ENCODE results near the gene POLR2C. TPM values are rescaled to one million over a fixed set of nuclear protein-coding genes. Genes with fewer than 3 reads are reported as not detected.

POLR2C gene
- total and polyA plus RNA-seq, 2 experiments from 2014 or later, result 37.6 to 123 TPM

DNA sequence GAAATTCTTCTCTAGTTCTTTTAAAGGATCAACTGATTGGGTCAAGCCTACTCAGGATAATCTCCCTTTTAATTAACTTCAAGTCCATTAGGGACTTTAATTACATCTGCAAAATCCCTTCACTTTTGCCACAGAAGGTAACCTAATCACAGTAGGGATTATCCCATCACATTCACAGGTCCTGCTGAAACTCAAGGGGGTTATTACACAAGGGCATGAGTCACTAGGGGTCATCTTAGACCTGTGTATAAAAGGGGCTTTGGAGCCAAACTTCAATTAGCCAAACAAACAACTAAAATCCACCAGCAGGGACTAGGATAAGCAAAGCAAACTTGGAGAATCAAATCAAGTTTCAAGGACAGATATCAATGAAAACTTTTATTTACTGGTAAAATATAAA lies 34.7 kb upstream of the POLR2C start (continued):
- TF ChIP-seq REST (IDR thresholded peaks at IDR 0.05; ENCODE audit: unreplicated experiment) (no peak), STAT1 (IDR thresholded peaks at IDR 0.05; ENCODE audit: unreplicated experiment) (no peak), JUNB (IDR thresholded peaks at IDR 0.05; ENCODE audit: unreplicated experiment) (no peak)

- peaks cover 2% of the 10 kb centered on the region for H3K27me3 Mint-ChIP-seq (ENCODE audit: insufficient read depth, low read depth, poor library complexity)
- no peak overlapping the region for H3K27ac ChIP-seq (ENCODE audit: low read depth)
- H3K4me1 Mint-ChIP-seq, result no peaks in the 10 kb centered on the region
- no peaks in the 10 kb centered on the region for H3K9me2 ChIP-seq (ENCODE audit: insufficient read depth)
- ATAC-seq (no peak), DNase-seq (ENCODE audit: low spot score) (no peak)
- H3K36me3 Mint-ChIP-seq (ENCODE audit: low read depth), result peaks cover 75% of the 10 kb centered on the region
- no peaks in the 10 kb centered on the region for H3K27me3 ChIP-seq (ENCODE audit: insufficient read depth)
- H3K27ac Mint-ChIP-seq, result no peak overlapping the region
- no peaks in the 10 kb centered on the region for H3F3A ChIP-seq (replicated peaks; ENCODE audit: low read depth)
- H2AFZ ChIP-seq, result no peak overlapping the region
- H3K4me1 ChIP-seq (ENCODE audit: insufficient read depth), result no peaks in the 10 kb centered on the region
- H3K4me3 Mint-ChIP-seq, result no peak overlapping the region
- no peak overlapping the region for H3K4me2 ChIP-seq
- no peaks in the 10 kb centered on the region for H3K79me2 ChIP-seq (replicated peaks; ENCODE audit: insufficient read depth)
- H4K20me1 ChIP-seq (replicated peaks; ENCODE audit: insufficient read depth), result 0 out of 2 replicates have a peak, but pooled peaks cover 5% of the 10 kb centered on the region
- peaks cover 68% of the 10 kb centered on the region for H3K36me3 ChIP-seq (ENCODE audit: insufficient read depth)
- no peaks in the 10 kb centered on the region; the same call in 2 of the 3 replicates for H3K9me3 Mint-ChIP-seq
- no peak overlapping the region for H3K4me3 ChIP-seq
- TF ChIP-seq ZNF331 (CRISPR knock-in tag; IDR thresholded peaks at IDR 0.05; ENCODE audit: low read depth) (no peak), EZH2 (IDR thresholded peaks at IDR 0.05; ENCODE audit: low read depth, unreplicated experiment) (no peak), REST (IDR thresholded peaks at IDR 0.05; ENCODE audit: unreplicated experiment) (no peak), EZH2phosphoT487 (IDR thresholded peaks at IDR 0.05; ENCODE audit: unreplicated experiment) (no peak), JUNB (IDR thresholded peaks at IDR 0.05; ENCODE audit: unreplicated experiment) (no peak), ZNF462 (CRISPR knock-in tag; IDR thresholded peaks at IDR 0.05) (no peak), ZNF114 (CRISPR knock-in tag; IDR thresholded peaks at IDR 0.05) (no peak), CREB1 (CRISPR knock-in tag; IDR thresholded peaks at IDR 0.05; ENCODE audit: low read depth) (no peak)
- TF ChIP-seq, protein P1, sequence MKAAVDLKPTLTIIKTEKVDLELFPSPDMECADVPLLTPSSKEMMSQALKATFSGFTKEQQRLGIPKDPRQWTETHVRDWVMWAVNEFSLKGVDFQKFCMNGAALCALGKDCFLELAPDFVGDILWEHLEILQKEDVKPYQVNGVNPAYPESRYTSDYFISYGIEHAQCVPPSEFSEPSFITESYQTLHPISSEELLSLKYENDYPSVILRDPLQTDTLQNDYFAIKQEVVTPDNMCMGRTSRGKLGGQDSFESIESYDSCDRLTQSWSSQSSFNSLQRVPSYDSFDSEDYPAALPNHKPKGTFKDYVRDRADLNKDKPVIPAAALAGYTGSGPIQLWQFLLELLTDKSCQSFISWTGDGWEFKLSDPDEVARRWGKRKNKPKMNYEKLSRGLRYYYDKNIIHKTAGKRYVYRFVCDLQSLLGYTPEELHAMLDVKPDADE (IDR thresholded peaks at IDR 0.05), result no peak
These were observed 31.5 kb upstream of the POLR2C start for GRCh38 chr16:57430955-57431354.

All from GM23338 (cell line).